Keratinocyte (primary cell): ENCODE results near the gene AK9. TPM values are rescaled to one million over a fixed set of nuclear protein-coding genes. Genes with fewer than 3 reads are reported as not detected.

ENCODE experiments used
- DNase-seq: peaks from one replicate; pipeline ENCODE4 v3.0.0-alpha.2; 2011; ENCODE audit warnings: low read depth, missing footprints, low spot score
- FAIRE-seq: peaks from 2 replicates; lab custom pipeline; 2011; peaks lifted over from hg19 to GRCh38; lab: Jason Lieb, UNC
- H2AFZ ChIP-seq: 2 replicates; pipeline ENCODE4 v1.6.0; 2012; ENCODE audit warnings: low read length, control low read depth, inconsistent platforms; ENCODE audit not compliant: control insufficient read depth
- H3K27ac ChIP-seq: 2 replicates; pipeline ENCODE4 v1.5.1; 2011; ENCODE audit warnings: low read length; ENCODE audit not compliant: control insufficient read depth, insufficient read depth
- H3K27me3 ChIP-seq: 3 replicates; pipeline ENCODE4 v1.6.0; 2011; ENCODE audit warnings: low read length; ENCODE audit not compliant: control insufficient read depth, insufficient read depth; ENCODE audit errors: extremely low read depth
- H3K36me3 ChIP-seq, 2 experiments: 2 replicates in 1 of 2; 3 replicates in 1 of 2; pipeline ENCODE4 v1.5.1; 2011; ENCODE audit warnings: low read length in 2 of 2, mild to moderate bottlenecking in 1 of 2; ENCODE audit not compliant: control insufficient read depth in 2 of 2, insufficient read depth in 2 of 2; ENCODE audit errors: extremely low read depth in 1 of 2
- H3K4me1 ChIP-seq: 3 replicates; pipeline ENCODE4 v1.5.1; 2011; ENCODE audit warnings: low read length; ENCODE audit not compliant: control insufficient read depth, insufficient read depth; ENCODE audit errors: extremely low read depth
- H3K4me2 ChIP-seq: 3 replicates; pipeline ENCODE4 v1.6.0; 2011; ENCODE audit warnings: low read depth, low read length; ENCODE audit not compliant: control insufficient read depth, insufficient read depth; ENCODE audit errors: extremely low read depth
- H3K4me3 ChIP-seq, 3 experiments: fragments of 200-600 bp in 1 of 3; sonication (generic) in 1 of 3; 2 replicates in 2 of 3; 3 replicates in 1 of 3; pipeline ENCODE4 v1.5.1; 2011 to 2016; ENCODE audit warnings: low read length in 3 of 3, mild to moderate bottlenecking in 3 of 3, control low read depth in 2 of 3, inconsistent platforms in 1 of 3, low read depth in 1 of 3, mixed read lengths in 1 of 3, mixed run types in 1 of 3, moderate library complexity in 1 of 3; ENCODE audit not compliant: control insufficient read depth in 2 of 3, insufficient read depth in 2 of 3; ENCODE audit errors: extremely low read depth in 1 of 3
- H3K79me2 ChIP-seq: 2 replicates; pipeline ENCODE4 v1.6.0; 2012; ENCODE audit warnings: low read length; ENCODE audit not compliant: control insufficient read depth, insufficient read depth
- H3K9ac ChIP-seq: 3 replicates; pipeline ENCODE4 v1.6.0; 2011; ENCODE audit warnings: low read length; ENCODE audit not compliant: control insufficient read depth, insufficient read depth; ENCODE audit errors: extremely low read depth
- H3K9me1 ChIP-seq: 3 replicates; pipeline ENCODE4 v1.6.0; 2011; ENCODE audit warnings: low read length; ENCODE audit not compliant: control insufficient read depth, insufficient read depth; ENCODE audit errors: extremely low read depth
- H3K9me3 ChIP-seq: 2 replicates; pipeline ENCODE4 v1.5.1; 2012; ENCODE audit warnings: low read depth, low read length; ENCODE audit not compliant: control insufficient read depth
- H4K20me1 ChIP-seq: 3 replicates; pipeline ENCODE4 v1.6.0; 2011; ENCODE audit warnings: low read length; ENCODE audit not compliant: control insufficient read depth, insufficient read depth; ENCODE audit errors: extremely low read depth
- EZH2 ChIP-seq: IDR thresholded peaks from one replicate; pipeline ENCODE4 v1.6.1; 2012; ENCODE audit warnings: inconsistent platforms, mild to moderate bottlenecking, low read length, moderate library complexity
- dilution Hi-C: fragments of 300-500 bp; cut with MboI; formaldehyde crosslinking; loops from one replicate; pipeline ENCODE4 v1.7.0; 2020; ENCODE audit warnings: low sequenced_read_pairs; ENCODE audit not compliant: extremely low pct_ligation_motif_present
- polyA plus RNA-seq, 5 experiments: library from polyadenylated mRNA; depleted of rRNA in 3 of 5; stranded (reverse) in 3 of 5; stranded (forward) in 1 of 5; unstranded in 1 of 5; fragments of >200 nt; gene quantifications; 1 replicate in 1 of 5; 2 replicates in 3 of 5; 3 replicates in 1 of 5; pipeline versions ENCODE4 v1.2.1 to v1.2.3, GENCODE V29; 2011 to 2012; ENCODE audit warnings: missing spikeins in 2 of 5, low read depth in 1 of 5, low replicate concordance in 1 of 5
- TF ChIP-seq, protein P1 (sequence below), 3 experiments: IDR thresholded peaks in 1 of 3; conservative IDR thresholded peaks in 1 of 3; optimal IDR thresholded peaks in 1 of 3; 2 replicates in 2 of 3; 3 replicates in 1 of 3; pipeline versions ENCODE3 to v1.5.1; 2011; ENCODE audit warnings: low read length in 3 of 3, mild to moderate bottlenecking in 3 of 3, moderate library complexity in 2 of 3, control low read depth in 1 of 3, inconsistent platforms in 1 of 3; ENCODE audit not compliant: insufficient read depth in 2 of 3; ENCODE audit errors: extremely low read depth in 1 of 3

AK9 gene
- polyA plus RNA-seq, 1 donor (not counting 4 experiments of a cell fraction or from before 2014, with no cell fraction given), result 1.8 TPM

GRCh38 chr6:109705258-109705657 lies 14.3 kb upstream of the AK9 start:
- dilution Hi-C loops, result no loop called here
- Histone ChIP-seq H3K9me3 (no peaks in the 10 kb centered on the region), H2AFZ (no peak overlapping the region)

DNA sequence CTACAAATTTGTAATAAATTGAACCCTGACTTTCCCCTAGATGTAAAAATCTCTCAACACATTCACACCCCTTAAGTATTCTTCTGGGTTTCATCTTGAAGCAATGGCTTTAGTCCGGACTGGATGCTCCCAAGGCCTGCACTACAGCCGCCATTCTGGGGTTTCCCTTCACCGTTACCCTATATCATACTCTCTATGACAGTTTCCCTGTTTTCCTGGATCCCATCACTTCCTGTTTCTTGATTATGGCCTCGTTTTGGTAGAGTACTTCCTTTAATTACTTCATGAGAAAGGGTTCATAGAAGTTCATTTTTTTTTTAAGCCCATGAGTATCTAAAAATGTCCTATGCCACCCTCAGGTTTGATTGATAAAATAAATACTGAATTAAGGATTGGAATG lies 11.8 kb upstream of the AK9 start:
- Histone ChIP-seq H3K9ac (no peak overlapping the region), H3K36me3 (no peaks in the 10 kb centered on the region), H4K20me1 (no peaks in the 10 kb centered on the region), H3K9me1 (no peaks in the 10 kb centered on the region), H3K4me2 (no peak overlapping the region), H3K4me3 (no peak overlapping the region), H3K79me2 (no peaks in the 10 kb centered on the region), H3K27me3 (no peaks in the 10 kb centered on the region), H3K4me1 (no peaks in the 10 kb centered on the region), H2AFZ (no peak overlapping the region), H3K9me3 (no peaks in the 10 kb centered on the region), H3K27ac (no peak overlapping the region)
- no peak for DNase-seq
- dilution Hi-C loops, result no loop called here
- FAIRE-seq, result no peak
- TF ChIP-seq EZH2, result no peak
- TF ChIP-seq, protein P1, sequence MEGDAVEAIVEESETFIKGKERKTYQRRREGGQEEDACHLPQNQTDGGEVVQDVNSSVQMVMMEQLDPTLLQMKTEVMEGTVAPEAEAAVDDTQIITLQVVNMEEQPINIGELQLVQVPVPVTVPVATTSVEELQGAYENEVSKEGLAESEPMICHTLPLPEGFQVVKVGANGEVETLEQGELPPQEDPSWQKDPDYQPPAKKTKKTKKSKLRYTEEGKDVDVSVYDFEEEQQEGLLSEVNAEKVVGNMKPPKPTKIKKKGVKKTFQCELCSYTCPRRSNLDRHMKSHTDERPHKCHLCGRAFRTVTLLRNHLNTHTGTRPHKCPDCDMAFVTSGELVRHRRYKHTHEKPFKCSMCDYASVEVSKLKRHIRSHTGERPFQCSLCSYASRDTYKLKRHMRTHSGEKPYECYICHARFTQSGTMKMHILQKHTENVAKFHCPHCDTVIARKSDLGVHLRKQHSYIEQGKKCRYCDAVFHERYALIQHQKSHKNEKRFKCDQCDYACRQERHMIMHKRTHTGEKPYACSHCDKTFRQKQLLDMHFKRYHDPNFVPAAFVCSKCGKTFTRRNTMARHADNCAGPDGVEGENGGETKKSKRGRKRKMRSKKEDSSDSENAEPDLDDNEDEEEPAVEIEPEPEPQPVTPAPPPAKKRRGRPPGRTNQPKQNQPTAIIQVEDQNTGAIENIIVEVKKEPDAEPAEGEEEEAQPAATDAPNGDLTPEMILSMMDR (optimal IDR thresholded peaks at IDR 0.05 in 1 of 3, IDR thresholded peaks at IDR 0.05 in 1 of 3, conservative IDR thresholded peaks at IDR 0.05 in 1 of 3; ENCODE audit: extremely low read depth in 1 of 3, insufficient read depth in 2 of 3, low read length in 3 of 3), result no peak

More at GRCh38 chr6:109705258-109705657, 14.3 kb upstream of the AK9 start:
- Histone ChIP-seq H3K4me2 (no peak overlapping the region), H3K9ac (no peak overlapping the region), H3K4me1 (no peaks in the 10 kb centered on the region), H3K4me3 (no peak overlapping the region), H3K27me3 (no peaks in the 10 kb centered on the region), H4K20me1 (no peaks in the 10 kb centered on the region), H3K79me2 (no peaks in the 10 kb centered on the region), H3K9me1 (no peaks in the 10 kb centered on the region), H3K36me3 (no peaks in the 10 kb centered on the region), H3K27ac (no peak overlapping the region)
- TF ChIP-seq EZH2, result no peak
- TF ChIP-seq, protein P1 (optimal IDR thresholded peaks at IDR 0.05 in 1 of 3, IDR thresholded peaks at IDR 0.05 in 1 of 3, conservative IDR thresholded peaks at IDR 0.05 in 1 of 3; ENCODE audit: extremely low read depth in 1 of 3, insufficient read depth in 2 of 3, low read length in 3 of 3), result peak; percentile 93 to 99 (median 98)
- peak; percentile 46 for DNase-seq
- FAIRE-seq, result peak; percentile 93
